MM.1S (cell line): Measurements from ENCODE around the gene COIL.

Experiments used
- DNase-seq: peaks from one replicate; pipeline ENCODE4 v3.0.0-alpha.2; 2015
- H2AFZ ChIP-seq: fragments of 300-600 bp; sonication (generic); 2 replicates; pipeline ENCODE4 v1.6.0; 2016; ENCODE audit warnings: antibody characterized with exemption, low read length
- H3F3A ChIP-seq: fragments of 300-600 bp; sonication (generic); 2 replicates; pipeline ENCODE4 v1.6.1; 2016; ENCODE audit warnings: mild to moderate bottlenecking, antibody characterized with exemption, low read length, moderate library complexity, mixed read lengths; ENCODE audit not compliant: insufficient read depth
- H3K27ac ChIP-seq: fragments of 300-600 bp; sonication (generic); 2 replicates; pipeline ENCODE4 v1.5.1; 2016; ENCODE audit warnings: mild to moderate bottlenecking, low read length
- H3K27me3 ChIP-seq: fragments of 300-600 bp; sonication (generic); replicated peaks from 2 replicates; pipeline ENCODE4 v1.6.0; 2016; ENCODE audit warnings: low read length; ENCODE audit not compliant: insufficient read depth
- H3K36me3 ChIP-seq: fragments of 300-600 bp; sonication (generic); replicated peaks from 2 replicates; pipeline ENCODE4 v1.6.1; 2016; ENCODE audit warnings: mild to moderate bottlenecking, low read length, mixed read lengths; ENCODE audit not compliant: insufficient read depth
- H3K4me1 ChIP-seq: fragments of 300-600 bp; sonication (generic); 2 replicates; pipeline ENCODE4 v1.6.1; 2016; ENCODE audit warnings: low read length, mixed read lengths
- H3K4me2 ChIP-seq: fragments of 300-600 bp; sonication (generic); 2 replicates; pipeline ENCODE4 v1.6.0; 2016; ENCODE audit warnings: low read depth, low read length
- H3K4me3 ChIP-seq: fragments of 300-600 bp; sonication (generic); 2 replicates; pipeline ENCODE4 v1.5.1; 2016; ENCODE audit warnings: low read length, mixed read lengths
- H3K79me2 ChIP-seq: fragments of 300-600 bp; sonication (generic); 2 replicates; pipeline ENCODE4 v1.6.1; 2016; ENCODE audit warnings: mixed run types, low read length, mixed read lengths
- H3K9ac ChIP-seq: fragments of 300-600 bp; sonication (generic); 2 replicates; pipeline ENCODE4 v1.6.1; 2016; ENCODE audit warnings: low read length, mixed read lengths
- H3K9me2 ChIP-seq: fragments of 300-600 bp; sonication (generic); replicated peaks from 2 replicates; pipeline ENCODE4 v1.6.1; 2016; ENCODE audit warnings: mild to moderate bottlenecking, low read length, mixed read lengths; ENCODE audit not compliant: insufficient read depth
- H3K9me3 ChIP-seq: fragments of 300-600 bp; sonication (generic); replicated peaks from 2 replicates; pipeline ENCODE4 v1.6.1; 2016; ENCODE audit warnings: mild to moderate bottlenecking, low read length, mixed read lengths; ENCODE audit not compliant: insufficient read depth
- H4K20me1 ChIP-seq: fragments of 300-600 bp; sonication (generic); 2 replicates; pipeline ENCODE4 v1.6.1; 2016; ENCODE audit warnings: mild to moderate bottlenecking, low read length, moderate library complexity, mixed read lengths; ENCODE audit not compliant: insufficient read depth
- CTCF ChIP-seq: fragments of 300-600 bp; sonication (generic); IDR thresholded peaks from 2 replicates; pipeline ENCODE4 v1.5.1; 2016; ENCODE audit warnings: antibody characterized with exemption, low read length, mixed read lengths
- EZH2 ChIP-seq: fragments of 300-600 bp; sonication (generic); optimal IDR thresholded peaks from 2 replicates; pipeline ENCODE3; 2017; ENCODE audit warnings: low read depth, mild to moderate bottlenecking, antibody characterized with exemption, low read length, mixed read lengths
- EZH2phosphoT487 ChIP-seq: fragments of 300-600 bp; sonication (generic); IDR thresholded peaks from 2 replicates; pipeline ENCODE4 v1.6.1; 2018; ENCODE audit warnings: antibody characterized with exemption, low read length

The COIL gene

GRCh38 chr17:56909742-56910508, 50.9 kb downstream of the COIL start:
- H3K27ac ChIP-seq = peak overlapping the region; percentile 61; the same call in 1 of the 2 replicates
- peaks cover 18% of the 10 kb centered on the region for H3K36me3 ChIP-seq
- H3K4me2 ChIP-seq = peak overlapping the region; percentile 85
- H3F3A ChIP-seq = peaks cover 39% of the 10 kb centered on the region
- peak overlapping the region; percentile 52 for H3K4me3 ChIP-seq
- H3K27me3 ChIP-seq = no peaks in the 10 kb centered on the region
- no peaks in the 10 kb centered on the region for H3K9me2 ChIP-seq
- no peaks in the 10 kb centered on the region for H3K9me3 ChIP-seq
- H3K4me1 ChIP-seq = peaks cover 31% of the 10 kb centered on the region
- TF ChIP-seq CTCF (no peak), EZH2phosphoT487 (no peak), EZH2 (no peak)
- peak overlapping the region; percentile 53; the same call in 1 of the 2 replicates for H3K9ac ChIP-seq
- no peak overlapping the region for H2AFZ ChIP-seq
- peaks cover 93% of the 10 kb centered on the region for H3K79me2 ChIP-seq
- peaks cover 22% of the 10 kb centered on the region for H4K20me1 ChIP-seq
- no peak for DNase-seq

DNA sequence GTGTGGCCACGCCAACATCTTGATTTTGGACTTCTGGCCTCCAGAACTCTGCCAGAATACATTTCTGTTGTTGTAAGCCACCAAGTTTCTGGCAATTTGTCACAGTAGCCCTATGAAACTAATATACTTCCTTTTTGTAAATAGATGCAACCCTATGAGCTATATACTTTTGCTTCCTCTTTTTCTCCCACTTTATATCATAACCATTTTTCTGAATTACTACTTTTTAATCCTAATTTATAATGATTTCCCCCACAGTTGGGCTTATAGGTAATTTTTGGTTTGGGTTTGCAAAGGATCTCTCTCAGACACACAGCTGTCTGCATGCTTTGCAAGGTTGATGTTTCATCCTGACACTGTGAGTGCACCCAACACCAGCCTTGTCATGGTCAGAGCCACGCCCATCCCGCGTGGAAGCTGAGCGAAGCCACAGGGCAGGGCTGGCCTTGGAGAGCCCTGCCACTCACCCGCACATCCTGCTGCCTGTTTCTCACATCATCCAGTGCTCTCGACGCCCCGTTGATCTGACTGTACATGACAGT, 52.8 kb downstream of the COIL start:
- TF ChIP-seq CTCF (no peak), EZH2 (no peak), EZH2phosphoT487 (no peak)
- H3K79me2 ChIP-seq = peaks cover 99% of the 10 kb centered on the region
- H2AFZ ChIP-seq = no peak overlapping the region
- H3K9me3 ChIP-seq = no peaks in the 10 kb centered on the region
- H3K4me2 ChIP-seq = peak overlapping the region; percentile 45
- H4K20me1 ChIP-seq = peaks cover 25% of the 10 kb centered on the region
- peak overlapping the region; percentile 24; the same call in 1 of the 2 replicates for H3K9ac ChIP-seq
- H3K4me3 ChIP-seq = no peak overlapping the region
- H3F3A ChIP-seq = peaks cover 39% of the 10 kb centered on the region
- peak; percentile 65 for DNase-seq
- H3K27me3 ChIP-seq = no peaks in the 10 kb centered on the region
- no peaks in the 10 kb centered on the region for H3K9me2 ChIP-seq
- peaks cover 33% of the 10 kb centered on the region for H3K36me3 ChIP-seq
- H3K4me1 ChIP-seq = peaks cover 31% of the 10 kb centered on the region
- H3K27ac ChIP-seq = peak overlapping the region; percentile 74; the same call in 1 of the 2 replicates

DNA sequence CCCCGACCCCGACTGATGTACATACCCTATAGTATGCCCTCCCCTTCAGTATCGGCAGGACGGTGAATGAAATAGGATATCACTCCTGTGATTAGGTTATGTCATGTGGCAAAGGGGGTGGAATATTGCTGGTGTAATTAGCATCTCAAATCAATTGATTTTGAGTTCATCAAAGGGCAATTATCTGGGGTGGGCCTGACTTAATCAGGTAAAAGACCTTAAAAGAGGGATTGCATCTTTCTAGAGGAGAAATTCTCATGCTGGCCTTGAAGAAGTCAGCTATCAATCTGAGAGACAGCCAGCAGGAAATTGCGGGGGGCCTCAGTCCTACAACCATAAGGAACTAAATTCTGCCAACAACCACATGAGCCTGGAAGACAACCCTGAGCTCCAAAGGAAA, 57.3 kb downstream of the COIL start:
- Histone ChIP-seq H3K4me3 (no peak overlapping the region), H3K79me2 (peaks cover 99% of the 10 kb centered on the region), H3K27me3 (no peaks in the 10 kb centered on the region), H3K9me2 (no peaks in the 10 kb centered on the region), H4K20me1 (peaks cover 8% of the 10 kb centered on the region), H3F3A (peaks cover 14% of the 10 kb centered on the region), H3K9ac (no peak overlapping the region), H3K36me3 (peaks cover 67% of the 10 kb centered on the region), H3K4me2 (no peak overlapping the region), H2AFZ (no peak overlapping the region), H3K4me1 (peaks cover 36% of the 10 kb centered on the region), H3K27ac (no peak overlapping the region), H3K9me3 (no peaks in the 10 kb centered on the region)
- DNase-seq = no peak
- TF ChIP-seq EZH2 (no peak), EZH2phosphoT487 (no peak), CTCF (no peak)
